GM18505 (cell line): ENCODE data around the gene GABRR2.

Source experiments
- ATAC-seq: cut with Tn5 transposase; IDR thresholded peaks from one replicate; pipeline ENCODE4 v1.9.1; 2021; ENCODE audit not compliant: unreplicated experiment
- POLR2A ChIP-seq: IDR thresholded peaks from 4 replicates; pipeline ENCODE4 v1.6.1; 2011; ENCODE audit warnings: borderline replicate concordance; ENCODE audit not compliant: insufficient read depth, insufficient read length; ENCODE audit errors: extremely low read depth

GABRR2 gene

DNA sequence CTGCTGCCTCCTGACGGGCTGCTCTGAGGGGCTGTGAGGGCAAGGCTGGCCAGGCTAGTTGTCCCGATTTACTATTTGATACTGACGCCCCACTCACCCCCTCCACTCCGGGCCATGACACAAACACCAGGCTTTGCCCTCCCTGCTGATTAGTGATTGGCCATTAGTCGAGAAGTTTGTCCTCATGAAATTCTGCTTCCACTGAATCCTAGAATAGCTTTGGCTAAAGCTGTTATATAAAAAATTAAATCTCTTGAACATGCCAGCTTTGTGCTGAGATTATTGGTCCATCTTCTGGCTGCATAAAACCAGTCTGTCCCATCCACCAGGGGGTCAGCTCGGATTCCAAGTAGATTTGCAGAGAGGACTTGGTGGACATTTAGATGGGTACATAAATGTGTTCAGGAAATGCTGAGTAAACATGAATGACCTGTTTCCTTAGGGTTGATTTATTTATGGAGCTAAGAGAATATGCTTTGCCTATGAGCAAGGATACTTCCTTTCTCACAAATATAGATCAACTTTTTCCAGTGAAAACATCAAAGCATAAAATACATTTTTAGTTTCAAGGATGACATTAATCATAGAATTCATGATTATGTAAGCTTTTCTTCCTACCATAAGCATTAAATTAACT is at the start of gene GABRR2:
Gene GABRR2, minus strand, starts transcription at position 51 of the 637 bp plus-strand sequence. CDS start 134 bp downstream, outside the sequence.
- TF ChIP-seq POLR2A = no peak
- ATAC-seq = no peak

- TF ChIP-seq POLR2A = no peak
- ATAC-seq = no peak
Measured at GRCh38 chr6:89364586-89364985, 49.5 kb upstream of the GABRR2 start.

DNA sequence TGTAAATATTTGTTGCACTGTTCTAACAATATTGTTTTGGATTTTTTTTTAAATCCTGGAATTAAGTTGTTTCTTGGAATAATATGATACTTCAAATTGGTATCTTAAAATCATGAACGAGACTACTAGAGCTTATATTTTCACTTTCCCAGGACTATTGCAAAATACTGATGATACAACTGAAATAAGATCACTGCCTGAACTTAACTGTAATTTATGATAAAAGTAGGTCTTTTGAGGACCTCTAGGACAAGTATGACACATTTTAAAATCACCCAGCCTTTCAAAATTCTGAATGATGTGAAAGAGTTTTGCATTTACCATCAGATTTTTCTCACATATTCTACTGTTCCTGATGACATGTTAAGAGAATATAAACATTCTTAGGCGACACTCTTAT is 46.1 kb upstream of the GABRR2 start:
- ATAC-seq = no peak
- TF ChIP-seq POLR2A = no peak

GRCh38 chr6:89360415-89360999 is 45.4 kb upstream of the GABRR2 start:
- TF ChIP-seq POLR2A = no peak
- peak; percentile 51 for ATAC-seq

DNA sequence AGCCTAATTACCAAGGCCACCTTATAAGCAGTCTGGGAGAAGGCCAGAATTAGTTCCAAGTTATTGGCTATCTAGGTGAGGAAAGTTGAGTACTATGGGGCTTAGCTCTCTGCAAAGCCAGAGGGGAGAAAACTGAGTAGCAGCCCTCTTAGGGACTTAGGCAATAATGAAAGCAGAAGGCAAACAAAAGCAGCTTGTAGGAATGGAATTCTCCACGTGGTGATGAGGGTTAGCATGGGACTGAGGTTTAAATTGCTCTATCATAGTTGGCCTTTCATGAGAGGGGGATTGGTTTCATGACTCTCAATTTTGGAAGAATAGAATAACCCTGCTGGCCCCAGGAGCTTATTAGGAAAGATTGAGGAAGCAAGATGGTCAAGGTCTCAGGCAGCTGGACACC is 44.5 kb upstream of the GABRR2 start:
- ATAC-seq = no peak
- TF ChIP-seq POLR2A = no peak

GRCh38 chr6:89357390-89357789 is 42.3 kb upstream of the GABRR2 start:
- ATAC-seq = no peak
- peak; percentile 61 for TF ChIP-seq POLR2A

DNA sequence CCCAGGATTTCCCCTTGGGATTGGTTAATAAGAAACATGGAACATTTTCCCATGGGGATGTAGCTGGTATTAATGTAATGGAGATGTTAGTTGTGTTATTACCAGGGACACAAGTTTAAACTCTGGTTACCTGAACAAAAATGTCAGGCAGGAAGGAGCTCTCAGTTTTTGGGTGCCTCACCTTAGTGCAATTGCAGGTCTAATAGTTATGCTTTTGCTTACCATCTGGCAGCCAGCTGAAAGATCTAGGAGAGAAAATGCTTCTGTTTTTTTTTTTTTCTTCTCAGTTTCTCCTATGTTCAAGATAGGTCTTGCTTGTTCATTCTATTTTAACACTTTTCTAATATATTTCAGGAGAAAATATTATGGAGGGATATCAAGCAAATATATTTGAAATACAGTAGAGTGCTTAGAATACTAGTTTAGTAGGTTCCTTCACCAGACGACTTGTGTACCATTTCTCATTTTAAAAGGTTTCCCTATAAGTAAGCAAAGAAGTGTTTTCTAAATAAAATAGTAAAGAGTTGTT is 41.6 kb upstream of the GABRR2 start:
- no peak for ATAC-seq

GRCh38 chr6:89355511-89356194 is 40.6 kb upstream of the GABRR2 start:
- no peak for TF ChIP-seq POLR2A
- ATAC-seq = no peak

More for the DNA sequence above, 41.6 kb upstream of the GABRR2 start:
- TF ChIP-seq POLR2A = no peak

GRCh38 chr6:89353702-89354392 is 38.7 kb upstream of the GABRR2 start:
- ATAC-seq = no peak
- no peak for TF ChIP-seq POLR2A

GRCh38 chr6:89353118-89353556 is 38.0 kb upstream of the GABRR2 start:
- TF ChIP-seq POLR2A = no peak
- ATAC-seq = no peak

DNA sequence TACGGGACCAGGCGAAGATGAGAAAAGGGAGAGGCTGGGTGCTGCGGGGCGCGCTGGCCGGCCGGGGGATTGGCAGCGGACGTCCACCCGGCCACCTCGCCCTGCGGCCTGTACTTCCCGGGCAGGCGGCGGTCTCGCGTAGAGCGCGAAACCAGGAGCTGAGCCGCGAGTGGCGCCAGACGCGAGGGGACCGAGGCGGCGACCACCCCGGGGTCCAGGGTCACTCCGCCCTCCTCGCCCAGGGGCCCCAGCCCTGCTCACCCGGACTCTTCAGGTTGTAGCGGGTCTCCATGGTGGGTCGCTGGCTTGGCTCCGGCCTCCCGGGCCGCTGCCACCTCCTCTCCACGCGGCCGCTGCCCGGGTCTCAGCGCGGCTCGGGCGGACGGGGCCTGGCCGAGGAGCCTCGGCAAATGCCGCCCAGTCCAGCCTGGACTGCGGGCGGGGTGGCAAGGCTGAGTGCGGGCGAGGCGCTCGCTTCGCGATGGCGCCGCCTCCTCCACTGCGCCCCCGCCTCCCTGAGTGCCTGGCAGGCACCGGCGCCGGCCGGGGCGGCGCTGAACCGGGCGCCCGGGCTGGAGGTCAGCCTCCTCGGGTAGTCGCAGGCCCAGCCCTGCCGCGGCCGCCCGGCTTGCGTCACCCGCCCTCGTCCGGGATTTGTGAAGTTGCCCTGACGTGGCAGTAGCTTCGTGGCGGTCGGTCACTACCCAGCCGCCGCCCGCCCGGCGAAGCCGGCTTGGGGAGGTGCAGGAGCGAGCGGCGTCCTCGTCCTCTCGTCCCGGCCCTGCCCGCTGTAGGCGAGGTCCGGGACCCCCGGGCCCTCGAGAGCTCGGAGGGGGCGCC is 37.4 kb upstream of the GABRR2 start, which contains the start of gene UBE2J1:
Gene UBE2J1, minus strand, starts transcription at position 445 of the 840 bp plus-strand sequence. Its CDS starts 153 bp downstream, at position 292.
- peak; percentile 47 for ATAC-seq
- peak; percentile 89 for TF ChIP-seq POLR2A

- ATAC-seq = no peak
- no peak for TF ChIP-seq POLR2A
Measured at GRCh38 chr6:89351671-89352277, 36.7 kb upstream of the GABRR2 start.
